Esophagus squamous epithelium (tissue), 5 donors: ENCODE data around the gene PLCB4. TPM values are rescaled to one million over a fixed set of nuclear protein-coding genes. Genes with fewer than 3 reads are reported as not detected.

Source experiments
- DNase-seq: peaks from one replicate; lab custom pipeline; 2025; lab: John Stamatoyannopoulos, UW
- H3K27ac ChIP-seq, 4 donors: fragments of 200-600 bp; sonication (generic); one replicate each; pipeline ENCODE4 v1.5.1; 2016 to 2019; ENCODE audit warnings: mild to moderate bottlenecking in 1 of 4
- H3K27me3 ChIP-seq, 4 donors: fragments of 200-600 bp; sonication (generic); 1 replicate in 3 of 4; 2 replicates in 1 of 4; pipeline versions ENCODE4 v1.5.1 to v1.6.0; 2017 to 2021; ENCODE audit warnings: antibody characterized with exemption in 1 of 4
- H3K36me3 ChIP-seq, 3 donors: fragments of 200-600 bp; sonication (generic); one replicate each; pipeline ENCODE4 v1.5.1; 2016 to 2019
- H3K4me1 ChIP-seq, 3 donors: fragments of 200-600 bp; sonication (generic); one replicate each; pipeline ENCODE4 v1.5.1; 2017 to 2019
- H3K4me3 ChIP-seq, 4 donors: fragments of 200-600 bp; sonication (generic); 1 replicate in 3 of 4; 2 replicates in 1 of 4; pipeline ENCODE4 v1.5.1; 2016 to 2019; ENCODE audit warnings: mild to moderate bottlenecking in 2 of 4, moderate library complexity in 1 of 4
- H3K9me3 ChIP-seq, 3 donors: fragments of 200-600 bp; sonication (generic); one replicate each; pipeline ENCODE4 v1.5.1; 2016 to 2019
- POLR2A ChIP-seq, 4 donors: fragments of 450-650 bp; IDR thresholded peaks; one replicate each; pipeline ENCODE4 v1.6.1; 2017; ENCODE audit warnings: antibody characterized with exemption in 4 of 4, mild to moderate bottlenecking in 4 of 4, moderate library complexity in 3 of 4
- WGBS, 2 donors: methylation state at CpG; one replicate each; pipeline ENCODE4 v1.1.5; 2018; 5-methylcytosine and 5-hydroxymethylcytosine counted together
- intact Hi-C: fragments of 100-400 bp; cut with DNase I; formaldehyde crosslinking; loops from one replicate; pipeline ENCODE4 v1.15.0; 2022
- total RNA-seq, 4 donors: library from RNA; depleted of rRNA; stranded (reverse); fragments of >200 nt; gene quantifications; one replicate each; pipeline ENCODE4 v1.1.0, GENCODE V29; 2016
- TF ChIP-seq, protein P1 (sequence below), 6 experiments: fragments of 450-650 bp in 4 of 6; fragments of 200-600 bp in 2 of 6; sonication (generic) in 2 of 6; IDR thresholded peaks; one replicate each; pipeline ENCODE4 v1.5.1; 2016 to 2019; ENCODE audit warnings: antibody characterized with exemption in 6 of 6, mild to moderate bottlenecking in 4 of 6, moderate library complexity in 4 of 6
- donor health status: DM: yes; HTN: yes; CAD: no.

PLCB4 gene
- total RNA-seq, 4 donors from 2014 or later, result 1.1 to 13.7 (median 2.8) TPM

GRCh38 chr20:9109566-9109965 is 40.7 kb downstream of the PLCB4 start:
- TF ChIP-seq POLR2A (IDR thresholded peaks at IDR 0.05), result no peak
- H3K4me3 ChIP-seq, result no peak overlapping the region
- no peaks in the 10 kb centered on the region for H3K9me3 ChIP-seq
- 41 to 42% methylated on average over 1 of the region's 1 CpG for WGBS, 2 donors
- no peak for DNase-seq
- no peaks in the 10 kb centered on the region for H3K36me3 ChIP-seq
- peak overlapping the region in 3 of 4 donors; percentile 38 to 71 (median 60) for H3K27ac ChIP-seq
- intact Hi-C loops, result no loop called here
- H3K27me3 ChIP-seq, result no peaks in the 10 kb centered on the region
- peaks cover 0 to 34% (median 5%) of the 10 kb centered on the region in 3 donors for H3K4me1 ChIP-seq

GRCh38 chr20:9110365-9110764 is 41.5 kb downstream of the PLCB4 start:
- intact Hi-C loops, result no loop called here
- H3K36me3 ChIP-seq, result no peaks in the 10 kb centered on the region

GRCh38 chr20:9110916-9111432 is 42.1 kb downstream of the PLCB4 start:
- Histone ChIP-seq H3K9me3 (no peaks in the 10 kb centered on the region), H3K27ac (peak overlapping the region in 3 of 4 donors; percentile 38 to 60 (median 47)), H3K36me3 (no peaks in the 10 kb centered on the region), H3K27me3 (no peaks in the 10 kb centered on the region), H3K4me3 (no peak overlapping the region), H3K4me1 (peaks cover 0 to 34% (median 5%) of the 10 kb centered on the region in 3 donors)
- DNase-seq, result no peak
- 49 to 55% methylated on average over 3 of the region's 3 CpGs for WGBS, 2 donors
- intact Hi-C loops, result no loop called here
- no peak for TF ChIP-seq POLR2A (IDR thresholded peaks at IDR 0.05)
- TF ChIP-seq, protein P1, sequence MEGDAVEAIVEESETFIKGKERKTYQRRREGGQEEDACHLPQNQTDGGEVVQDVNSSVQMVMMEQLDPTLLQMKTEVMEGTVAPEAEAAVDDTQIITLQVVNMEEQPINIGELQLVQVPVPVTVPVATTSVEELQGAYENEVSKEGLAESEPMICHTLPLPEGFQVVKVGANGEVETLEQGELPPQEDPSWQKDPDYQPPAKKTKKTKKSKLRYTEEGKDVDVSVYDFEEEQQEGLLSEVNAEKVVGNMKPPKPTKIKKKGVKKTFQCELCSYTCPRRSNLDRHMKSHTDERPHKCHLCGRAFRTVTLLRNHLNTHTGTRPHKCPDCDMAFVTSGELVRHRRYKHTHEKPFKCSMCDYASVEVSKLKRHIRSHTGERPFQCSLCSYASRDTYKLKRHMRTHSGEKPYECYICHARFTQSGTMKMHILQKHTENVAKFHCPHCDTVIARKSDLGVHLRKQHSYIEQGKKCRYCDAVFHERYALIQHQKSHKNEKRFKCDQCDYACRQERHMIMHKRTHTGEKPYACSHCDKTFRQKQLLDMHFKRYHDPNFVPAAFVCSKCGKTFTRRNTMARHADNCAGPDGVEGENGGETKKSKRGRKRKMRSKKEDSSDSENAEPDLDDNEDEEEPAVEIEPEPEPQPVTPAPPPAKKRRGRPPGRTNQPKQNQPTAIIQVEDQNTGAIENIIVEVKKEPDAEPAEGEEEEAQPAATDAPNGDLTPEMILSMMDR (IDR thresholded peaks at IDR 0.05), result no peak

More at GRCh38 chr20:9110365-9110764, 41.5 kb downstream of the PLCB4 start:
- 25 to 32% methylated on average over 1 of the region's 1 CpG for WGBS, 2 donors
- H3K4me1 ChIP-seq, result peaks cover 0 to 34% (median 5%) of the 10 kb centered on the region in 3 donors
- no peaks in the 10 kb centered on the region for H3K27me3 ChIP-seq
- H3K9me3 ChIP-seq, result no peaks in the 10 kb centered on the region
- TF ChIP-seq POLR2A (IDR thresholded peaks at IDR 0.05), result no peak
- TF ChIP-seq, protein P1 (IDR thresholded peaks at IDR 0.05), result no peak
- H3K27ac ChIP-seq, result peak overlapping the region in 3 of 4 donors; percentile 38 to 60 (median 47)
- DNase-seq, result no peak
- no peak overlapping the region for H3K4me3 ChIP-seq

DNA sequence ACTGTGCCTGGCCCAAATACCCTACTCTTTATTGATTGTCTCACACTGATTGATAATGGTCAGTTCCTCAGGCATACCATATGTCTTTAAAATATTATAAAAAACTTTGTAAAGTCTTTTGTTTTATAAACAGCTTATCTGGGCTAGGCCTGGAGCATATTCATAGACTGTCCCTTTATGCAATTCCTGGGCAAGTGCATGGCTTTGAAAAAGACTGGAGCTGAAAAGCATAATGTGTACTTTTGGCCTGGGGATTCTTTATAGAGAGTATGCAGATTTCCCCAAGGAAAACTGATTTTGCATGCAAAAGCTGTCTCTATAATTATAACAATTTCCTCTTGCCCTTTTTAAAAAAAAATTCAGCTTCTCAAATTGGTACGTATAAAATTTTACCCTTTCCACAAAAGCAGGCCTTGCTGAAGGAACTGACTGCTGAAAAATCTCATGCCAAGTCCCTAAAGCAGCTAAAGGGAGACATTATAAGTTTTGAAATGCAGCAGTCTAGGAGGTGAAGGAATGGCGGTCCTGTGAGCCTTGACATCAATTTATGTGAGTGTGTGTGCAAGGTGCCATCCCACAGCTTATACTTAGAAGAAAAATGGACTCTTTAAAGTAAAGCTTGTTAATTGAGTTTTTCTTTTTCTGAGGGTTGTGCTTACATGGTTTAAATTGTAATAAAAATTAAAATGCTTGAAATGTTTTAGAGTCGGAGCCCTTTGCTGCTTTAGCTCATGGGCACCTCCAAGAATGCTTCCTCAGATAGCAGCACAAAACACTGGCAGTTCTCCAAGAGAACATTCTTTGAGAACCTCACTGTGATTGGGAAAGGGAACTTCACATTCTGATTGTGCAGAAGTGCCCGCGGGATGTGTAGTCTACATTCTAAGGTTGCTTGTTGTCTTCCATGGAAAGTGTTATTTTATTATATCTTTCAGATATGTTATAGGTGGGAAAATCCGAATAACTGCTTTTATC is 43.9 kb downstream of the PLCB4 start:
- intact Hi-C loops, result no loop called here
- peak overlapping the region in 1 of 4 donors; percentile 60 for H3K27ac ChIP-seq
- WGBS, 2 donors, result 61 to 64% methylated on average over 6 of the region's 6 CpGs

DNA sequence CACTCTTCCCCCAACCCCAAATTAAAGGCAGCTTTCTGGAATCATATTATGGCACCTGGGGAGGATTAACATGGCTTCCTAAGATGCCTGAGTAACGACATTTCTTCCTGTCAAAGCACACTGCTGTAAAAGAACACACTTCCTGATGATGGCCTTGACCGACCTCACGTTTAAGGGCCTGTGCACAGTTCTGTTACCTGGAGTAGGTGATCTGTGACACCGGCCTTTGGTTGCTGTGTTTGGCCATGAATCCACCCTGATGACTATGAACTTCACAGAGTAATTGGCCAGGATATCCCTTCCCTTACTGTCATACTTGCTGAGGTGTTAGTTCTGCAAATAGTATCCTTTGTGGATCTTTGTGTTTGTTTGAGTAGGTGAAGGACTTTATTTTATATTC is 45.8 kb downstream of the PLCB4 start:
- no peak for DNase-seq
- no peaks in the 10 kb centered on the region for H3K27me3 ChIP-seq
- peaks cover 0 to 36% (median 5%) of the 10 kb centered on the region in 3 donors for H3K4me1 ChIP-seq
- WGBS, 2 donors, result 75 to 92% methylated on average over 4 of the region's 4 CpGs
- H3K9me3 ChIP-seq, result no peaks in the 10 kb centered on the region
- intact Hi-C loops, result no loop called here
- H3K27ac ChIP-seq, result no peak overlapping the region
- H3K36me3 ChIP-seq, result no peaks in the 10 kb centered on the region
- TF ChIP-seq POLR2A (IDR thresholded peaks at IDR 0.05), result no peak
- H3K4me3 ChIP-seq, result no peak overlapping the region

More for the DNA sequence above, 43.9 kb downstream of the PLCB4 start:
- no peak for DNase-seq
- TF ChIP-seq, protein P1 (IDR thresholded peaks at IDR 0.05), result no peak
- TF ChIP-seq POLR2A (IDR thresholded peaks at IDR 0.05), result no peak
- H3K27me3 ChIP-seq, result no peaks in the 10 kb centered on the region
- peaks cover 0 to 34% (median 5%) of the 10 kb centered on the region in 3 donors for H3K4me1 ChIP-seq
- no peaks in the 10 kb centered on the region for H3K36me3 ChIP-seq
- H3K4me3 ChIP-seq, result no peak overlapping the region
- H3K9me3 ChIP-seq, result no peaks in the 10 kb centered on the region

- H3K27ac ChIP-seq, result no peak overlapping the region
- TF ChIP-seq, protein P1 (IDR thresholded peaks at IDR 0.05), result no peak
- TF ChIP-seq POLR2A (IDR thresholded peaks at IDR 0.05), result no peak
Observed at GRCh38 chr20:9117548-9117947, 48.7 kb downstream of the PLCB4 start.

More at GRCh38 chr20:9117548-9117947, 48.7 kb downstream of the PLCB4 start:
- Histone ChIP-seq H3K36me3 (no peaks in the 10 kb centered on the region), H3K27me3 (no peaks in the 10 kb centered on the region), H3K4me1 (peaks cover 0 to 15% (median 0%) of the 10 kb centered on the region in 3 donors), H3K9me3 (no peaks in the 10 kb centered on the region), H3K4me3 (no peak overlapping the region)
- intact Hi-C loops, result no loop called here
- WGBS, 2 donors, result 79 to 83% methylated on average over 3 of the region's 3 CpGs
- no peak for DNase-seq
